ENCODE measurements around the gene KCNN2. TPM values are rescaled to one million over a fixed set of nuclear protein-coding genes. Genes with fewer than 3 reads are reported as not detected.

Gene KCNN2
- total RNA-seq, 4 donors from 2014 or later = 0.27 to 0.34 TPM; not detected in 2

DNA sequence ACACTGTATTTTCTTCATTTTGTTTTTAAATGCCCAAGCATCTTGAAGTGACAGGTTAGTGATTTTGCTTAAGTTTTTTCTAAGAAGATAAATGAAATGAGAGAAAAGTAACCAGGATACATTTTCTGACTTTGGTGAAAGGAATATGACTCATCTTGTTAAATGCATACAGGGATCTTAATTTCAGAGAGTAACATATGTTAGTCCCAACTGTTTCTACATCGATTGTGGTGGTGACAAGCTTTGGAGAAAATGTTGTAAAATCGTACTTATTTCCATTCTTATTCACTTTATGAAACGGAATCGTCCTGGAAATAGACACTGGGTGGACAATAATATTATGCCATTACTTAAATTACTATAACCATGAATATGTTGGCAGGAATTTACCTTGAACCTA is 107.5 kb downstream of the KCNN2 start:
- no peaks in the 10 kb centered on the region for H3K36me3 ChIP-seq
- H3K27ac ChIP-seq = no peak overlapping the region
- H3K27me3 ChIP-seq = no peaks in the 10 kb centered on the region
- DNase-seq = no peak
- 88 to 92% methylated on average over 4 of the region's 4 CpGs for WGBS, 2 donors
- intact Hi-C loops (cut with DNase I) = no loop called here
- H3K4me3 ChIP-seq (replicated peaks in 1 of 3) = no peak overlapping the region
- H3K9me3 ChIP-seq = no peaks in the 10 kb centered on the region
- TF ChIP-seq, protein P1, sequence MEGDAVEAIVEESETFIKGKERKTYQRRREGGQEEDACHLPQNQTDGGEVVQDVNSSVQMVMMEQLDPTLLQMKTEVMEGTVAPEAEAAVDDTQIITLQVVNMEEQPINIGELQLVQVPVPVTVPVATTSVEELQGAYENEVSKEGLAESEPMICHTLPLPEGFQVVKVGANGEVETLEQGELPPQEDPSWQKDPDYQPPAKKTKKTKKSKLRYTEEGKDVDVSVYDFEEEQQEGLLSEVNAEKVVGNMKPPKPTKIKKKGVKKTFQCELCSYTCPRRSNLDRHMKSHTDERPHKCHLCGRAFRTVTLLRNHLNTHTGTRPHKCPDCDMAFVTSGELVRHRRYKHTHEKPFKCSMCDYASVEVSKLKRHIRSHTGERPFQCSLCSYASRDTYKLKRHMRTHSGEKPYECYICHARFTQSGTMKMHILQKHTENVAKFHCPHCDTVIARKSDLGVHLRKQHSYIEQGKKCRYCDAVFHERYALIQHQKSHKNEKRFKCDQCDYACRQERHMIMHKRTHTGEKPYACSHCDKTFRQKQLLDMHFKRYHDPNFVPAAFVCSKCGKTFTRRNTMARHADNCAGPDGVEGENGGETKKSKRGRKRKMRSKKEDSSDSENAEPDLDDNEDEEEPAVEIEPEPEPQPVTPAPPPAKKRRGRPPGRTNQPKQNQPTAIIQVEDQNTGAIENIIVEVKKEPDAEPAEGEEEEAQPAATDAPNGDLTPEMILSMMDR (IDR thresholded peaks at IDR 0.05) = no peak
- H3K4me1 ChIP-seq = no peaks in the 10 kb centered on the region

- Histone ChIP-seq H3K36me3 (no peaks in the 10 kb centered on the region), H3K27ac (no peak overlapping the region), H3K4me3 (replicated peaks in 1 of 3) (no peak overlapping the region), H3K27me3 (no peaks in the 10 kb centered on the region), H3K9me3 (no peaks in the 10 kb centered on the region), H3K4me1 (no peaks in the 10 kb centered on the region)
- intact Hi-C loops (cut with DNase I) = no loop called here
- no peak for DNase-seq
- TF ChIP-seq POLR2A (IDR thresholded peaks at IDR 0.05) = no peak
- TF ChIP-seq, protein P1 (IDR thresholded peaks at IDR 0.05) = no peak
- 82 to 83% methylated on average over 2 of the region's 2 CpGs for WGBS, 2 donors
Observed at GRCh38 chr5:114471529-114471928, 109.7 kb downstream of the KCNN2 start.

DNA sequence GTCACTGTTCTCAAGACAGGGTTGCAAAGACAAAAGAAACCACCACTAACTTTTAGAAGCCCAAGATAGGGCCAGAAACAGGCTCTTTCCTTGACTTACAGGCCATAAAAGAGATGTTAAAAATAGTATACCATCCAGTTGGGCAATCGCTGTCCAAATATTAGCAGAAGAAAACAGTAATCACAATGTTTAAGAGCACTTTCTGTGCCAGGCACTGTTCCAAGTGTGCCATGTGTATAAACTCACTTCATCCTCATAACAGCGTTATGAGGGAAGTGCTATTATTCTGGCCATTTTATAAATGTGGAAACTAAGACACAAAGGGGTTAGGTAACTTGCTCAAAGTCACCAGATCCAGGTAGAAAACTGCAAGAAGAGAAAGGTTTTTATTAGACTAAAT is 111.7 kb downstream of the KCNN2 start:
- no peak for DNase-seq
- no peak overlapping the region for H3K4me3 ChIP-seq (replicated peaks in 1 of 3)
- WGBS, 2 donors = 43% methylated on average over 2 of the region's 2 CpGs
- no peaks in the 10 kb centered on the region for H3K4me1 ChIP-seq
- intact Hi-C loops (cut with DNase I) = no loop called here
- H3K36me3 ChIP-seq = no peaks in the 10 kb centered on the region
- H3K27ac ChIP-seq = no peak overlapping the region
- no peaks in the 10 kb centered on the region for H3K27me3 ChIP-seq
- H3K9me3 ChIP-seq = no peaks in the 10 kb centered on the region
- no peak for TF ChIP-seq POLR2A (IDR thresholded peaks at IDR 0.05)
- TF ChIP-seq, protein P1 (IDR thresholded peaks at IDR 0.05) = no peak

DNA sequence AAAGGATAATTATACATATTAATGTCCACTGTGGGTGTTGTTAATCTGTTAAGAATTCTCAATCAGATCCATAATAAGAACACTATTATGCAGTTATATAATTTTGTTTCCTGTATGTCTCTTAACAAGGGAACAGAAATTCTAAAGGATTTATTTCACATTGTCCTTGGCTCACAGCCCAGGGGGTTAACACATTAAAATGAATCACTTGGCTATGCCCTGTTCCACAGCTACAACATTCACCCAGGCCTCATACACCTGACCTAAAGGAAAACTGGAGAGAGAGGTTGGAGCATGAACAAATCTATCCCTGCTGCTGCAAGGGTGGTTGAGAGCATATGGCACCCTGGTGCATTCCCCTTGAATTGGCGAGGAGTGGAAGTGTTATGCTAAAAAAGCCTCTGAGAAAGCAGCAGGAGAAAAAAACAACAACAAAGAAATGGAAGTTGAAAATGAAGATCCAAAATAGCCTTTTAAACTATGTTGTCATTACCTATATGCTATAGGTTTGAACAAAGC is 116.0 kb downstream of the KCNN2 start:
- TF ChIP-seq, protein P1 (IDR thresholded peaks at IDR 0.05) = no peak
- TF ChIP-seq POLR2A (IDR thresholded peaks at IDR 0.05) = no peak
- H3K4me1 ChIP-seq = no peaks in the 10 kb centered on the region
- no peaks in the 10 kb centered on the region for H3K9me3 ChIP-seq
- no peak for DNase-seq
- intact Hi-C loops (cut with DNase I) = no loop called here
- no peaks in the 10 kb centered on the region for H3K36me3 ChIP-seq
- WGBS, 2 donors = 70 to 77% methylated on average over 1 of the region's 1 CpG
- no peak overlapping the region for H3K27ac ChIP-seq
- no peak overlapping the region for H3K4me3 ChIP-seq (replicated peaks in 1 of 3)
- no peaks in the 10 kb centered on the region for H3K27me3 ChIP-seq

DNA sequence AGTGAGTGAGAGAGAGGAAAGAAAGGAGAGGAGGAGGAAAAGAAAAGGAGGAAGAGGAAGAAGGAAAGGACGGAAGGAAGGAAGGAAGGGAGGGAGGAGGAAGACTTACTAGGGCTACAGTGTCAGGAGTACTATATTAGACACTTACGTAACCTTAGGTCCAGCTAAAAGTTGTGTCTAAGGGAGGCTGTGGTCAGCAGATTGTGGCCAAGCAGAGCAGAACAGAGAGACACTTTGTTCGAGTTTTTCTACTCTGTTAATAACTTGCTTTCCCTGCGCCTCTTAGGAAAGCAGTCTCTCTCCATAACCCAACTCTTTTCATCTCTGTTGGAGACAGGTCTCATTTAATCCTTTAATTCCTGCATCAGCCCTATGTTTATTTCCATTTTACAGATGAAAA is 138.9 kb downstream of the KCNN2 start:
- intact Hi-C loops (cut with DNase I) = no loop called here
- Histone ChIP-seq H3K27ac (no peak overlapping the region), H3K9me3 (no peaks in the 10 kb centered on the region), H3K27me3 (no peaks in the 10 kb centered on the region), H3K36me3 (no peaks in the 10 kb centered on the region), H3K4me1 (no peaks in the 10 kb centered on the region), H3K4me3 (replicated peaks in 1 of 3) (no peak overlapping the region)
- DNase-seq = no peak
- 86 to 91% methylated on average over 4 of the region's 4 CpGs for WGBS, 2 donors
- TF ChIP-seq POLR2A (IDR thresholded peaks at IDR 0.05) = no peak
- TF ChIP-seq, protein P1 (IDR thresholded peaks at IDR 0.05) = no peak
